ENCODE data around the gene FAF1. TPM values are rescaled to one million over a fixed set of nuclear protein-coding genes. Genes with fewer than 3 reads are reported as not detected.

Gene FAF1
- total RNA-seq, 2 donors from 2014 or later, result 60.3 to 66.7 TPM

DNA sequence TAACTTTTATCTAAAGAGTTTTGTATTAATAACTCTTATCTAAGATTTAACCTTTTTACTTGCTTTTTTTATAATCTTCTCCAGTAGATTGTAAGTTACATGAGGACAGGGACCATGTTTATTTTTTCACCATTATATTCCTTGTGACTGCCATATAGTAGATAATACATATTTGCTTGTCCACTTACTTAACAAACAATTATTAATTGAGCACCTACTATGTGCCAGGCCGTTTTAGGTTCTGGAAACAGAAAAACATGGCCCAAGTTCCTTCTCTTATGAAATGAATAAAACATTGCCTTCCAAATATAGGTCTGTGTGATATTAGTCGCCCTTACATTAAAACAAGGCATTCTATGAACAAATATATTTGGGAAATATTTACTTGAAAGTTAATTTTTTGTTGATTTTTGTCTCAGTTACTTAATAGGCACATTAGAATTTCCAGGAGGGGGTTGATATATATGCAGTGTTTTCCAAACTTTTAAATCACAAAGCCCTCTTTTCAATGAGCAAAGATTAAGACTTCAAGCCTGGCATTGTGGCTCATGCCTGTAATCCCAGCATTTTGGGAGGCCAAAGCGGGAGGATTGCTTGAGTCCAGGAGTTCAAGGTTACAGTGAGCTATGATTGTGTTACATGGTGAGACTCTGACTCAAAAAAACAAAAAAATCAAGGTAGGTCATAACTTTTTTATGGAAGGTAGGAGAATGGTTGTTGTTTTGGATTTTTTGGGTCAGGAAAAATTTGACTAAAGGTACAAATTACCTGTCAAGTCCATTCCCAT lies 32.7 kb upstream of the FAF1 start:
- no peaks in the 10 kb centered on the region for H3K27me3 ChIP-seq
- intact Hi-C loops (cut with DNase I), result no loop called here
- TF ChIP-seq, protein P1, sequence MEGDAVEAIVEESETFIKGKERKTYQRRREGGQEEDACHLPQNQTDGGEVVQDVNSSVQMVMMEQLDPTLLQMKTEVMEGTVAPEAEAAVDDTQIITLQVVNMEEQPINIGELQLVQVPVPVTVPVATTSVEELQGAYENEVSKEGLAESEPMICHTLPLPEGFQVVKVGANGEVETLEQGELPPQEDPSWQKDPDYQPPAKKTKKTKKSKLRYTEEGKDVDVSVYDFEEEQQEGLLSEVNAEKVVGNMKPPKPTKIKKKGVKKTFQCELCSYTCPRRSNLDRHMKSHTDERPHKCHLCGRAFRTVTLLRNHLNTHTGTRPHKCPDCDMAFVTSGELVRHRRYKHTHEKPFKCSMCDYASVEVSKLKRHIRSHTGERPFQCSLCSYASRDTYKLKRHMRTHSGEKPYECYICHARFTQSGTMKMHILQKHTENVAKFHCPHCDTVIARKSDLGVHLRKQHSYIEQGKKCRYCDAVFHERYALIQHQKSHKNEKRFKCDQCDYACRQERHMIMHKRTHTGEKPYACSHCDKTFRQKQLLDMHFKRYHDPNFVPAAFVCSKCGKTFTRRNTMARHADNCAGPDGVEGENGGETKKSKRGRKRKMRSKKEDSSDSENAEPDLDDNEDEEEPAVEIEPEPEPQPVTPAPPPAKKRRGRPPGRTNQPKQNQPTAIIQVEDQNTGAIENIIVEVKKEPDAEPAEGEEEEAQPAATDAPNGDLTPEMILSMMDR (IDR thresholded peaks at IDR 0.05), result no peak

DNA sequence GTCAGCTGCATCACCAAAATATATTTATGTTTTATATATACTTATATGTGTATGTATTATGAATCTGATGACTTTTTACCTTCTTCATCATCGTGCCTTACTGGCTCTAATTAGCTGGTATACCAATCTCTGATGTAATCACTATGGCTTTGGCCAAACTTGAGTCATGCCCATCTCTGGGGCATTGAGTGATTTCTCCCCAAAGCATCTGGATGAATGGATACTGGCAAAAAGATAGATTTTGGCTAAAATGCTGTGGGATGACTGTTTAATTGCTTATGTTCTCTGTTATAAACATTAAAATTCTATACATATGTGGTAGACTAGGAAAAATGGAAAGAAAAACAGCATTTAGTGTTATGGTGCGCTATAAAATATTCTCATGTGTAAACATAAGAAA lies 29.6 kb upstream of the FAF1 start:
- no peak for DNase-seq
- H3K9me3 ChIP-seq, result no peaks in the 10 kb centered on the region
- no peak overlapping the region for H3K9ac ChIP-seq (ENCODE audit: low read depth in 2 of 2, low read length in 2 of 2)
- no peaks in the 10 kb centered on the region for H3K4me1 ChIP-seq
- H3K27ac ChIP-seq, result no peak overlapping the region
- H3K4me3 ChIP-seq, result no peak overlapping the region
- no peaks in the 10 kb centered on the region for H3K36me3 ChIP-seq
- no peaks in the 10 kb centered on the region for H3K27me3 ChIP-seq
- TF ChIP-seq, protein P1 (IDR thresholded peaks at IDR 0.05), result no peak
- intact Hi-C loops (cut with DNase I), result no loop called here

More for the DNA sequence above, 32.7 kb upstream of the FAF1 start:
- H3K4me1 ChIP-seq, result no peaks in the 10 kb centered on the region
- H3K27ac ChIP-seq, result no peak overlapping the region
- no peak overlapping the region for H3K9ac ChIP-seq (ENCODE audit: low read depth in 2 of 2, low read length in 2 of 2)
- no peak for DNase-seq
- H3K4me3 ChIP-seq, result no peak overlapping the region
- H3K9me3 ChIP-seq, result no peaks in the 10 kb centered on the region
- no peaks in the 10 kb centered on the region for H3K36me3 ChIP-seq

DNA sequence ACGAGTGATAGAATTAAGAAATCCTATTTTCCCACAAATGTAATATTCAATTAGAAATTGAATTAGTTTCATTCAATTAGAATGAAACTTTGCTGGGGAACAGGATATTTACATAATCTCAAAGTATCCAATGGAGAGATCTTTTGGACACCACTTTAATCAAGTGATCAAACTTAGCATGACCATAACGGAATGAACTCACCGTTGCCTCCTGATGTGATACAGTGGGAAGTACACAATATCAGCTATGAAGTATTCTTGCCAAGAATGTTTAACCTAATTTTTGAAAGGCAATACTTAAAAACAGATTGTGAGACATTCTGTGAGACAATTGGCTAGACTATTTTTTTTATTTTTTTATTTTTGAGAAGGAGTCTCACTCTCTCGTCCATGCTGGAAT lies 26.6 kb upstream of the FAF1 start:
- H3K27ac ChIP-seq, result no peak overlapping the region
- no peaks in the 10 kb centered on the region for H3K9me3 ChIP-seq
- no peaks in the 10 kb centered on the region for H3K36me3 ChIP-seq
- H3K4me3 ChIP-seq, result no peak overlapping the region
- no peak for DNase-seq
- H3K4me1 ChIP-seq, result no peaks in the 10 kb centered on the region
- intact Hi-C loops (cut with DNase I), result no loop called here
- TF ChIP-seq, protein P1 (IDR thresholded peaks at IDR 0.05), result no peak
- no peak overlapping the region for H3K9ac ChIP-seq (ENCODE audit: low read depth in 2 of 2, low read length in 2 of 2)
- no peaks in the 10 kb centered on the region for H3K27me3 ChIP-seq

DNA sequence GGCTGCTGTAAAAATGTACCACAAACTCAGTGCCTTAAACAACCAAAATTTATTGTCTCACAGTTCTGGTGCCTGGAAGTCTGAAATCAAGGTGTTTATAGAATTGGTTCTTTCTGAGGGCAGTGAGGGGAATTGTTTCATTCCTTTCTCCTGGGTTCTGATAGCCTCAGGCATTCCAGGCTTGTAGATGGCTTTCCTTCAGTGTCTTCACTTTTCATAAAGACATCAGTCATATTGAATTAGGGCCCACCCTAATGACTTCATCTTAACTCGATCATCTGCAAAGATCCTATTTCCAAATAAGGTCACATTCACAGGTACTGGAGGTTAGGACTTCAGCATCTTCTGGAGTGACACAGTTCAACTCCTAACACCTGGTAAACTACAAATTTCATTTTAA lies 25.0 kb upstream of the FAF1 start:
- Histone ChIP-seq H3K9me3 (no peaks in the 10 kb centered on the region), H3K27ac (no peak overlapping the region), H3K36me3 (no peaks in the 10 kb centered on the region), H3K4me1 (no peaks in the 10 kb centered on the region), H3K27me3 (no peaks in the 10 kb centered on the region), H3K4me3 (no peak overlapping the region), H3K9ac (ENCODE audit: low read depth in 2 of 2, low read length in 2 of 2) (no peak overlapping the region)
- TF ChIP-seq, protein P1 (IDR thresholded peaks at IDR 0.05), result no peak
- intact Hi-C loops (cut with DNase I), result no loop called here
- DNase-seq, result no peak

DNA sequence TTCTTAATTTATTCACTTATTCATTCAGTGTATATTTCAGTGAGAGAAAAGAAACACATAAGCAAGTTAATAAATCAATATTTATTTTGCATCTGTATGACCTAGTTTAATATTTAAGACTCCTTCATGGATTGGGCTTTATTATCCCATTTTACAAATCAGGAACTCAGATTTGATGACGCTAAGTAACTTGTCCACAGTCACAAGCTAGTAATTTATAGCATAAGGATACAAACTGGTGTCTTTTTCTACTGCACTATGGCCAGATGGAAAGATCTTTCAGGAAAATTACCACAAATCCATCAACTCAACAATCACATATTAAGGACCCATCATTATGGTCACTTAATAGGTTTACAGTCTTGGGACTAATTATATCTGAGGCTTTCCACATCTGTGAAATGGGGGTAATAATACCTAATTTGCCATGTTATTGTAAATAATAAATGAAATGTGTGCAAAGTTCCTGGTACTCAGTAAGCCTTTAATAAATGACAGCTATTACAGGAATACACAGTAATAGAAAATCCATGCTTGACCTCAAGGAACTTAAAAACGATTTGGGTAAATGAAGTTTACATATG lies 23.2 kb upstream of the FAF1 start:
- DNase-seq, result no peak
- Histone ChIP-seq H3K4me3 (no peak overlapping the region), H3K4me1 (no peaks in the 10 kb centered on the region), H3K9me3 (no peaks in the 10 kb centered on the region), H3K27ac (no peak overlapping the region), H3K27me3 (no peaks in the 10 kb centered on the region), H3K36me3 (no peaks in the 10 kb centered on the region), H3K9ac (ENCODE audit: low read depth in 2 of 2, low read length in 2 of 2) (no peak overlapping the region)
- intact Hi-C loops (cut with DNase I), result no loop called here
- TF ChIP-seq, protein P1 (IDR thresholded peaks at IDR 0.05), result no peak
